Kidney epithelial cell (primary cell): Measurements from ENCODE around the gene ECM1. TPM values are rescaled to one million over a fixed set of nuclear protein-coding genes. Genes with fewer than 3 reads are reported as not detected.

ENCODE experiments used
- DNase-seq: peaks from one replicate; pipeline ENCODE4 v3.0.0-alpha.2; 2010; ENCODE audit warnings: low read depth
- H3K27me3 ChIP-seq: 2 replicates; pipeline ENCODE4 v1.6.0; 2011; ENCODE audit warnings: low read length; ENCODE audit not compliant: control insufficient read depth, insufficient read depth
- H3K36me3 ChIP-seq: 2 replicates; pipeline ENCODE4 v1.5.1; 2011; ENCODE audit warnings: low read length; ENCODE audit not compliant: control insufficient read depth, insufficient read depth
- H3K4me3 ChIP-seq: 2 replicates; pipeline ENCODE4 v1.5.1; 2011; ENCODE audit warnings: low read depth, mild to moderate bottlenecking, control low read depth, low read length
- total RNA-seq: library from RNA; depleted of rRNA; stranded (reverse); fragments of >200 nt; gene quantifications from 2 replicates; pipeline ENCODE4 v1.2.3, GENCODE V29; 2015
- TF ChIP-seq, protein P1 (sequence below): IDR thresholded peaks from 2 replicates; pipeline ENCODE4 v1.5.1; 2011; ENCODE audit warnings: mild to moderate bottlenecking, moderate library complexity, low read length, control low read depth, inconsistent platforms; ENCODE audit not compliant: insufficient read depth, poor library complexity, severe bottlenecking

Gene ECM1
- total RNA-seq, 1 donor from 2014 or later, result 5.4 TPM

DNA sequence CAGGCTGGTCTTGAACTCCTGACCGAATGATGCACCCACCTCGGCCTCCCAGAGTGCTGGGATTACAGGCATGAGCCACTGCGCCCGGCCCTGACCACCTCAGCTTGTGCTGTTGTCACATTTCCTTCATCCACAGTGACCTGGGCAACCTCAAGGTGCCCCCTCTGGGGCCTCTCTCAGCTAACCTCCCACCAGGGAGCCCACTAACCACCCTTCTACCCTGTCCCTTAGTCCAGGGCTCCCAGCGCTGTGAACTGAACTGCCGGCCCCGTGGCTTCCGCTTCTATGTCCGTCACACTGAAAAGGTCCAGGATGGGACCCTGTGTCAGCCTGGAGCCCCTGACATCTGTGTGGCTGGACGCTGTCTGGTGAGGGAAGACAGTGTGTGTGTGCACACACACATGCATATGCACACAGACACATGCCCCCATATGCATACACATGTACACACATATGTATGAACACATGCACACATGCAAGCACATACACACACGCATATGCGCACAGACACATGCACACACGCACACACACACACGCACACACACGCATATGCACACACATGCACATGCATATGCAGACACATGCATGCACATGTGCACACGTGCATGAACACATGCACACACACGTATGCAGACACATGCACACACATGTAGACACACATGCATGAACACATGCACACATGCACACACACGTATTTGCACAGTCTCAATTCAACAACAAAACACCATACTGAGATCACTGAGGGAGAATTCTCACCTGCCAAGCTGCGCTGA lies 47.5 kb downstream of the ECM1 start:
- H3K27me3 ChIP-seq, result no peaks in the 10 kb centered on the region
- no peak for DNase-seq
- no peaks in the 10 kb centered on the region for H3K36me3 ChIP-seq
- no peak overlapping the region for H3K4me3 ChIP-seq
- TF ChIP-seq, protein P1, sequence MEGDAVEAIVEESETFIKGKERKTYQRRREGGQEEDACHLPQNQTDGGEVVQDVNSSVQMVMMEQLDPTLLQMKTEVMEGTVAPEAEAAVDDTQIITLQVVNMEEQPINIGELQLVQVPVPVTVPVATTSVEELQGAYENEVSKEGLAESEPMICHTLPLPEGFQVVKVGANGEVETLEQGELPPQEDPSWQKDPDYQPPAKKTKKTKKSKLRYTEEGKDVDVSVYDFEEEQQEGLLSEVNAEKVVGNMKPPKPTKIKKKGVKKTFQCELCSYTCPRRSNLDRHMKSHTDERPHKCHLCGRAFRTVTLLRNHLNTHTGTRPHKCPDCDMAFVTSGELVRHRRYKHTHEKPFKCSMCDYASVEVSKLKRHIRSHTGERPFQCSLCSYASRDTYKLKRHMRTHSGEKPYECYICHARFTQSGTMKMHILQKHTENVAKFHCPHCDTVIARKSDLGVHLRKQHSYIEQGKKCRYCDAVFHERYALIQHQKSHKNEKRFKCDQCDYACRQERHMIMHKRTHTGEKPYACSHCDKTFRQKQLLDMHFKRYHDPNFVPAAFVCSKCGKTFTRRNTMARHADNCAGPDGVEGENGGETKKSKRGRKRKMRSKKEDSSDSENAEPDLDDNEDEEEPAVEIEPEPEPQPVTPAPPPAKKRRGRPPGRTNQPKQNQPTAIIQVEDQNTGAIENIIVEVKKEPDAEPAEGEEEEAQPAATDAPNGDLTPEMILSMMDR, result no peak

DNA sequence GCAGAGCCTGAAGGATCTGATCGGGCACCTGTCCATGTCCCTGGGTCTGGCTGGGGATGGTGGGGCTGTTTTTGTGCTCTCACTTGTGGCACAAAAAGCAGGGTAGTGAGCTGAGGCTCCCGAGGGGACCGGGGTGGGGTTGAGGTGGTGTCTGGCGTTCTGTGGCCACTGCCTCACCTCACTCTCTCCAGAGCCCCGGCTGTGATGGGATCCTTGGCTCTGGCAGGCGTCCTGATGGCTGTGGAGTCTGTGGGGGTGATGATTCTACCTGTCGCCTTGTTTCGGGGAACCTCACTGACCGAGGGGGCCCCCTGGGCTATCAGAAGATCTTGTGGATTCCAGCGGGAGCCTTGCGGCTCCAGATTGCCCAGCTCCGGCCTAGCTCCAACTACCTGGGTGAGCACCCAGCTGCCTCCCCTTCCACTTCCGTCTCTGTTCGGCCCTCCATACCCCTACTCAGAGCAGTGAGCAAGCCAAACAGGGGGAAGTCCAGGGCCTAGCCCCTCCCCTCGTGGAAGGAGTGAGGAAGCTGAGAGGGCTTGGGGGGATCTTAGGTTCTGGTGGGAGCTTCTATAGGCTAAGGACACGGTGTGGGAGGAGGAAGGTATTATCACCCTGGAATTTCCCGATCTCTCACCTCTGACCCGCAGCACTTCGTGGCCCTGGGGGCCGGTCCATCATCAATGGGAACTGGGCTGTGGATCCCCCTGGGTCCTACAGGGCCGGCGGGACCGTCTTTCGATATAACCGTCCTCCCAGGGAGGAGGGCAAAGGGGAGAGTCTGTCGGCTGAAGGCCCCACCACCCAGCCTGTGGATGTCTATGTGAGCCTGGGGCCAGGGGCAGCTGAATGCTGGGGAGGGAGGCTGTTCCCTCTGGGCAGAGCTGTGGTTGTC lies 48.3 kb downstream of the ECM1 start:
- H3K4me3 ChIP-seq, result no peak overlapping the region
- TF ChIP-seq, protein P1, result no peak

DNA sequence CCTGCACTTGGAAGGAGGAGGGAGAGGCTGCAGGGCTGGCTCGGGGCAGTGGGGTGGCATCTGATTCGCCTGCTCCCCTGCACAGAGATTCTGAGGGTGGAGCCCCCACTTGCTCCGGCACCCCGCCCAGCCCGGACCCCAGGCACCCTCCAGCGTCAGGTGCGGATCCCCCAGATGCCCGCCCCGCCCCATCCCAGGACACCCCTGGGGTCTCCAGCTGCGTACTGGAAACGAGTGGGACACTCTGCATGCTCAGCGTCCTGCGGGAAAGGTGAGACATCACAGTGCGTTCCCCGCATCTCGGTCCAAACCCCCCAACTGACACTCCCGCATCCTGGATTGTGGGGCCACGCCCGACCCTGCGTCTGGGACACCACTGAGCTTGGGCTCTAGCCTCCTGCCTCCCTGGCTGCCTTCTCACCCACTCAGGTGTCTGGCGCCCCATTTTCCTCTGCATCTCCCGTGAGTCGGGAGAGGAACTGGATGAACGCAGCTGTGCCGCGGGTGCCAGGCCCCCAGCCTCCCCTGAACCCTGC lies 49.2 kb downstream of the ECM1 start:
- H3K27me3 ChIP-seq, result no peaks in the 10 kb centered on the region
- no peaks in the 10 kb centered on the region for H3K36me3 ChIP-seq
- no peak overlapping the region for H3K4me3 ChIP-seq
- TF ChIP-seq, protein P1, result no peak
- DNase-seq, result no peak

More for the DNA sequence above, 48.3 kb downstream of the ECM1 start:
- H3K27me3 ChIP-seq, result no peaks in the 10 kb centered on the region
- H3K36me3 ChIP-seq, result no peaks in the 10 kb centered on the region
- DNase-seq, result no peak

DNA sequence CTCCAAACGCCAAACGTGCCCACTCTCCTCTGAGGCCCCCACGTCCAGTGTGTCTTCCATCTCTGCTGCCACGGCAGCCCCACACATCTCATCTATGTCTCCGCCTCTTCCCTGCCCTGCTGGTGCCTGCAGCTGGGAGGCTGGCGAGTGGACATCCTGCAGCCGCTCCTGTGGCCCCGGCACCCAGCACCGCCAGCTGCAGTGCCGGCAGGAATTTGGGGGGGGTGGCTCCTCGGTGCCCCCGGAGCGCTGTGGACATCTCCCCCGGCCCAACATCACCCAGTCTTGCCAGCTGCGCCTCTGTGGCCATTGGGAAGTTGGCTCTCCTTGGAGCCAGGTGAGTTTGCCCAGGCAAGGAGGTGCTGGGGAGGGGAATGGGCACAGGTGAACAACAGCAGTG lies 49.9 kb downstream of the ECM1 start:
- H3K27me3 ChIP-seq, result no peaks in the 10 kb centered on the region
- H3K36me3 ChIP-seq, result no peaks in the 10 kb centered on the region
- H3K4me3 ChIP-seq, result no peak overlapping the region
- DNase-seq, result no peak
- TF ChIP-seq, protein P1, result no peak

DNA sequence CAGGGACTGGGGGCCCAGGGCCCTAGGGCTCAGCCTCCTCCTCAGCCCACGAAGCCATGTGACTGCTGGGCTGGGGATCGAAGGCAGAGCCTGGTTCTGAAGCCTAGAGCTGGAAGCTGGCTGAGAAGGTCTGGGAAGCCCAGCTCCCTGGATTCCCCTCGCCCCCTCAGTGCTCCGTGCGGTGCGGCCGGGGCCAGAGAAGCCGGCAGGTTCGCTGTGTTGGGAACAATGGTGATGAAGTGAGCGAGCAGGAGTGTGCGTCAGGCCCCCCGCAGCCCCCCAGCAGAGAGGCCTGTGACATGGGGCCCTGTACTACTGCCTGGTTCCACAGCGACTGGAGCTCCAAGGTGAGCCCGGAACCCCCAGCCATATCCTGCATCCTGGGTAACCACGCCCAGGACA lies 50.4 kb downstream of the ECM1 start:
- TF ChIP-seq, protein P1, result no peak
- H3K4me3 ChIP-seq, result no peak overlapping the region
- no peak for DNase-seq
- H3K36me3 ChIP-seq, result no peaks in the 10 kb centered on the region
- no peaks in the 10 kb centered on the region for H3K27me3 ChIP-seq
